H1 (cell line): ENCODE measurements around the gene CAPN8. TPM values are rescaled to one million over a fixed set of nuclear protein-coding genes. Genes with fewer than 3 reads are reported as not detected.

Source experiments
- CHD1 ChIP-seq: IDR thresholded peaks from 2 replicates; pipeline ENCODE4 v1.6.1; 2012; ENCODE audit warnings: low read depth, low read length, improper control_type of control experiment
- HDAC2 ChIP-seq, 2 experiments: fragments of 300-600 bp in 1 of 2; sonication (generic) in 1 of 2; IDR thresholded peaks; 2 replicates each; pipeline ENCODE4 v1.6.1; 2011 to 2012; ENCODE audit warnings: low read depth in 2 of 2, low read length in 2 of 2, mild to moderate bottlenecking in 2 of 2, moderate library complexity in 2 of 2, borderline replicate concordance in 1 of 2, inconsistent platforms in 1 of 2
- HDAC6 ChIP-seq: IDR thresholded peaks from one replicate; pipeline ENCODE4 v1.7.1; 2012; ENCODE audit warnings: low read depth, mild to moderate bottlenecking, inconsistent platforms, low read length, moderate library complexity
- KDM4A ChIP-seq: IDR thresholded peaks from one replicate; pipeline ENCODE4 v1.7.1; 2012; ENCODE audit warnings: low read depth, mild to moderate bottlenecking, moderate library complexity, low read length, inconsistent platforms; ENCODE audit not compliant: severe bottlenecking
- polyA plus RNA-seq, 7 experiments: library from polyadenylated mRNA; depleted of rRNA in 3 of 7; stranded (reverse) in 5 of 7; unstranded in 2 of 7; fragments of >200 nt in 5 of 7; fragments of 200-250 nt in 2 of 7; gene quantifications; 1 replicate in 5 of 7; 2 replicates in 1 of 7; 4 replicates in 1 of 7; pipeline versions ENCODE4 v1.2.1 to v1.2.3, GENCODE V29; 2011 to 2013; ENCODE audit warnings: missing spikeins in 2 of 7, mixed read lengths in 2 of 7
- total RNA-seq: library from RNA; stranded (reverse); fragmentation: NEBNext Ultra II Directional; extraction: Animal tissue kit (Norgen Biotek cat#: 25700); gene quantifications from 2 replicates; pipeline ENCODE4 v1.2.1, GENCODE V29; 2021
- TF ChIP-seq, protein P1 (sequence below), 3 experiments: IDR thresholded peaks; 1 replicate in 2 of 3; 2 replicates in 1 of 3; pipeline versions ENCODE4 v1.5.1 to v1.6.1; 2011; ENCODE audit warnings: low read length in 3 of 3, mild to moderate bottlenecking in 3 of 3, inconsistent platforms in 2 of 3, low read depth in 1 of 3, moderate library complexity in 1 of 3; ENCODE audit not compliant: insufficient read depth in 1 of 3; ENCODE audit errors: control extremely low read depth in 1 of 3
- TF ChIP-seq, protein P2 (sequence below): fragments of 300-600 bp; sonication (generic); IDR thresholded peaks from 2 replicates; pipeline ENCODE4 v1.7.1; 2012; ENCODE audit warnings: low read length, moderate library complexity, mild to moderate bottlenecking, inconsistent platforms; ENCODE audit not compliant: insufficient replicate concordance

CAPN8 gene
- total and polyA plus RNA-seq, 2 of the 8 experiments (the other 6 are each of a cell fraction or from before 2014, with no cell fraction given): 0.20 to 0.26 TPM

DNA sequence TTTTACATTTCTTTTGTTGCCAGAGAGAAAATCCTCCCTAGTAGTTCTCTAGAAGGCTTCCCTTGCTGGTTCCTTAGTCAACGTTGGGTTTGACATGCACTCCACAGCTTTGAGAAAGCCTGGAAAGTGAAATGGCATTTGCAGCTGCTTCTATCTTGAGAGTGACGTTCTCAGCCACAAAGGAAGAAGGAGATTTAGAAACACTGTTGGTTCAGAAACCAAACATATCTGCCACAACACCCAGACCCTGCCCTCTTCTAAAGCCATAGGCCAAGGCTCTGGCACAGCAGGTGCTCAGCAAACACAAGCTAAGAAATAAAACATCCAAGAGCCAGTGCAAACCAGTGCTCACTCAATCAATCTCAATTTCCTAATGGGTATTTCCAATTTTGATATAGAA, 150.9 kb downstream of the CAPN8 start (continued):
- TF ChIP-seq HDAC6 (no peak), KDM4A (no peak), CHD1 (no peak), HDAC2 (IDR thresholded peaks at IDR 0.05; ENCODE audit: borderline replicate concordance in 1 of 2, low read depth in 2 of 2, low read length in 2 of 2) (no peak)
- TF ChIP-seq, protein P1, sequence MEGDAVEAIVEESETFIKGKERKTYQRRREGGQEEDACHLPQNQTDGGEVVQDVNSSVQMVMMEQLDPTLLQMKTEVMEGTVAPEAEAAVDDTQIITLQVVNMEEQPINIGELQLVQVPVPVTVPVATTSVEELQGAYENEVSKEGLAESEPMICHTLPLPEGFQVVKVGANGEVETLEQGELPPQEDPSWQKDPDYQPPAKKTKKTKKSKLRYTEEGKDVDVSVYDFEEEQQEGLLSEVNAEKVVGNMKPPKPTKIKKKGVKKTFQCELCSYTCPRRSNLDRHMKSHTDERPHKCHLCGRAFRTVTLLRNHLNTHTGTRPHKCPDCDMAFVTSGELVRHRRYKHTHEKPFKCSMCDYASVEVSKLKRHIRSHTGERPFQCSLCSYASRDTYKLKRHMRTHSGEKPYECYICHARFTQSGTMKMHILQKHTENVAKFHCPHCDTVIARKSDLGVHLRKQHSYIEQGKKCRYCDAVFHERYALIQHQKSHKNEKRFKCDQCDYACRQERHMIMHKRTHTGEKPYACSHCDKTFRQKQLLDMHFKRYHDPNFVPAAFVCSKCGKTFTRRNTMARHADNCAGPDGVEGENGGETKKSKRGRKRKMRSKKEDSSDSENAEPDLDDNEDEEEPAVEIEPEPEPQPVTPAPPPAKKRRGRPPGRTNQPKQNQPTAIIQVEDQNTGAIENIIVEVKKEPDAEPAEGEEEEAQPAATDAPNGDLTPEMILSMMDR (IDR thresholded peaks at IDR 0.05; ENCODE audit: control extremely low read depth in 1 of 3, insufficient read depth in 1 of 3, low read depth in 1 of 3, low read length in 3 of 3): no peak
- TF ChIP-seq, protein P2, sequence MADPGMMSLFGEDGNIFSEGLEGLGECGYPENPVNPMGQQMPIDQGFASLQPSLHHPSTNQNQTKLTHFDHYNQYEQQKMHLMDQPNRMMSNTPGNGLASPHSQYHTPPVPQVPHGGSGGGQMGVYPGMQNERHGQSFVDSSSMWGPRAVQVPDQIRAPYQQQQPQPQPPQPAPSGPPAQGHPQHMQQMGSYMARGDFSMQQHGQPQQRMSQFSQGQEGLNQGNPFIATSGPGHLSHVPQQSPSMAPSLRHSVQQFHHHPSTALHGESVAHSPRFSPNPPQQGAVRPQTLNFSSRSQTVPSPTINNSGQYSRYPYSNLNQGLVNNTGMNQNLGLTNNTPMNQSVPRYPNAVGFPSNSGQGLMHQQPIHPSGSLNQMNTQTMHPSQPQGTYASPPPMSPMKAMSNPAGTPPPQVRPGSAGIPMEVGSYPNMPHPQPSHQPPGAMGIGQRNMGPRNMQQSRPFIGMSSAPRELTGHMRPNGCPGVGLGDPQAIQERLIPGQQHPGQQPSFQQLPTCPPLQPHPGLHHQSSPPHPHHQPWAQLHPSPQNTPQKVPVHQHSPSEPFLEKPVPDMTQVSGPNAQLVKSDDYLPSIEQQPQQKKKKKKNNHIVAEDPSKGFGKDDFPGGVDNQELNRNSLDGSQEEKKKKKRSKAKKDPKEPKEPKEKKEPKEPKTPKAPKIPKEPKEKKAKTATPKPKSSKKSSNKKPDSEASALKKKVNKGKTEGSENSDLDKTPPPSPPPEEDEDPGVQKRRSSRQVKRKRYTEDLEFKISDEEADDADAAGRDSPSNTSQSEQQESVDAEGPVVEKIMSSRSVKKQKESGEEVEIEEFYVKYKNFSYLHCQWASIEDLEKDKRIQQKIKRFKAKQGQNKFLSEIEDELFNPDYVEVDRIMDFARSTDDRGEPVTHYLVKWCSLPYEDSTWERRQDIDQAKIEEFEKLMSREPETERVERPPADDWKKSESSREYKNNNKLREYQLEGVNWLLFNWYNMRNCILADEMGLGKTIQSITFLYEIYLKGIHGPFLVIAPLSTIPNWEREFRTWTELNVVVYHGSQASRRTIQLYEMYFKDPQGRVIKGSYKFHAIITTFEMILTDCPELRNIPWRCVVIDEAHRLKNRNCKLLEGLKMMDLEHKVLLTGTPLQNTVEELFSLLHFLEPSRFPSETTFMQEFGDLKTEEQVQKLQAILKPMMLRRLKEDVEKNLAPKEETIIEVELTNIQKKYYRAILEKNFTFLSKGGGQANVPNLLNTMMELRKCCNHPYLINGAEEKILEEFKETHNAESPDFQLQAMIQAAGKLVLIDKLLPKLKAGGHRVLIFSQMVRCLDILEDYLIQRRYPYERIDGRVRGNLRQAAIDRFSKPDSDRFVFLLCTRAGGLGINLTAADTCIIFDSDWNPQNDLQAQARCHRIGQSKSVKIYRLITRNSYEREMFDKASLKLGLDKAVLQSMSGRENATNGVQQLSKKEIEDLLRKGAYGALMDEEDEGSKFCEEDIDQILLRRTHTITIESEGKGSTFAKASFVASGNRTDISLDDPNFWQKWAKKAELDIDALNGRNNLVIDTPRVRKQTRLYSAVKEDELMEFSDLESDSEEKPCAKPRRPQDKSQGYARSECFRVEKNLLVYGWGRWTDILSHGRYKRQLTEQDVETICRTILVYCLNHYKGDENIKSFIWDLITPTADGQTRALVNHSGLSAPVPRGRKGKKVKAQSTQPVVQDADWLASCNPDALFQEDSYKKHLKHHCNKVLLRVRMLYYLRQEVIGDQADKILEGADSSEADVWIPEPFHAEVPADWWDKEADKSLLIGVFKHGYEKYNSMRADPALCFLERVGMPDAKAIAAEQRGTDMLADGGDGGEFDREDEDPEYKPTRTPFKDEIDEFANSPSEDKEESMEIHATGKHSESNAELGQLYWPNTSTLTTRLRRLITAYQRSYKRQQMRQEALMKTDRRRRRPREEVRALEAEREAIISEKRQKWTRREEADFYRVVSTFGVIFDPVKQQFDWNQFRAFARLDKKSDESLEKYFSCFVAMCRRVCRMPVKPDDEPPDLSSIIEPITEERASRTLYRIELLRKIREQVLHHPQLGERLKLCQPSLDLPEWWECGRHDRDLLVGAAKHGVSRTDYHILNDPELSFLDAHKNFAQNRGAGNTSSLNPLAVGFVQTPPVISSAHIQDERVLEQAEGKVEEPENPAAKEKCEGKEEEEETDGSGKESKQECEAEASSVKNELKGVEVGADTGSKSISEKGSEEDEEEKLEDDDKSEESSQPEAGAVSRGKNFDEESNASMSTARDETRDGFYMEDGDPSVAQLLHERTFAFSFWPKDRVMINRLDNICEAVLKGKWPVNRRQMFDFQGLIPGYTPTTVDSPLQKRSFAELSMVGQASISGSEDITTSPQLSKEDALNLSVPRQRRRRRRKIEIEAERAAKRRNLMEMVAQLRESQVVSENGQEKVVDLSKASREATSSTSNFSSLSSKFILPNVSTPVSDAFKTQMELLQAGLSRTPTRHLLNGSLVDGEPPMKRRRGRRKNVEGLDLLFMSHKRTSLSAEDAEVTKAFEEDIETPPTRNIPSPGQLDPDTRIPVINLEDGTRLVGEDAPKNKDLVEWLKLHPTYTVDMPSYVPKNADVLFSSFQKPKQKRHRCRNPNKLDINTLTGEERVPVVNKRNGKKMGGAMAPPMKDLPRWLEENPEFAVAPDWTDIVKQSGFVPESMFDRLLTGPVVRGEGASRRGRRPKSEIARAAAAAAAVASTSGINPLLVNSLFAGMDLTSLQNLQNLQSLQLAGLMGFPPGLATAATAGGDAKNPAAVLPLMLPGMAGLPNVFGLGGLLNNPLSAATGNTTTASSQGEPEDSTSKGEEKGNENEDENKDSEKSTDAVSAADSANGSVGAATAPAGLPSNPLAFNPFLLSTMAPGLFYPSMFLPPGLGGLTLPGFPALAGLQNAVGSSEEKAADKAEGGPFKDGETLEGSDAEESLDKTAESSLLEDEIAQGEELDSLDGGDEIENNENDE: no peak
